H1 (cell line): ENCODE data around the gene OXSM. TPM values are rescaled to one million over a fixed set of nuclear protein-coding genes. Genes with fewer than 3 reads are reported as not detected.

Source experiments
- CTCF ChIA-PET: fragments of 300-600 bp; sonication (Branson Sonifier 250); formaldehyde crosslinking; loops from one replicate; lab custom pipeline; 2021; ENCODE audit not compliant: partially characterized antibody; lab: Charles Lee
- POLR2A ChIA-PET: fragments of 300-600 bp; sonication (Branson Sonifier 250); formaldehyde crosslinking; loops from one replicate; lab custom pipeline; 2021; ENCODE audit warnings: inconsistent platforms; ENCODE audit not compliant: partially characterized antibody; lab: Charles Lee
- DNase-seq, 2 experiments: peaks; one replicate each; pipeline versions ENCODE4 v3.0.0 to v3.0.0-alpha.2; 2010 to 2022; ENCODE audit warnings: low spot score in 2 of 2, low read depth in 1 of 2, mixed read lengths in 1 of 2
- FAIRE-seq: peaks from 2 replicates; lab custom pipeline; 2011; peaks lifted over from hg19 to GRCh38; lab: Jason Lieb, UNC
- H2AFZ ChIP-seq: 2 replicates; pipeline ENCODE4 v1.8.1; 2012; ENCODE audit warnings: low read length, inconsistent platforms
- H2AK5ac ChIP-seq: 2 replicates; pipeline ENCODE4 v1.6.1; 2013; ENCODE audit warnings: low read depth, low read length
- H2BK120ac ChIP-seq: replicated peaks from 2 replicates; pipeline ENCODE3; 2013; ENCODE audit warnings: low read depth, low read length, inconsistent platforms
- H2BK12ac ChIP-seq: 2 replicates; pipeline ENCODE4 v1.6.1; 2013; ENCODE audit warnings: low read depth, low read length
- H2BK15ac ChIP-seq: 2 replicates; pipeline ENCODE4 v1.6.1; 2013; ENCODE audit warnings: low read length
- H2BK20ac ChIP-seq: 2 replicates; pipeline ENCODE4 v1.6.1; 2013; ENCODE audit warnings: low read length
- H2BK5ac ChIP-seq: 2 replicates; pipeline ENCODE4 v1.6.1; 2013; ENCODE audit warnings: low read depth, low read length
- H3K14ac ChIP-seq: 2 replicates; pipeline ENCODE4 v1.6.1; 2013; ENCODE audit warnings: inconsistent platforms; ENCODE audit not compliant: insufficient read length
- H3K18ac ChIP-seq: 2 replicates; pipeline ENCODE4 v1.6.1; 2013; ENCODE audit warnings: low read length; ENCODE audit errors: extremely low read depth
- H3K23ac ChIP-seq: 2 replicates; pipeline ENCODE4 v1.6.1; 2013; ENCODE audit warnings: inconsistent platforms; ENCODE audit not compliant: insufficient read length
- H3K23me2 ChIP-seq: 2 replicates; pipeline ENCODE4 v1.6.1; 2013; ENCODE audit warnings: low read depth, low read length
- H3K27ac ChIP-seq: 2 replicates; pipeline ENCODE4 v1.6.1; 2011; ENCODE audit warnings: low read depth, low read length, inconsistent platforms
- H3K27me3 ChIP-seq, 4 experiments: replicated peaks in 1 of 4; 1 replicate in 1 of 4; 2 replicates in 3 of 4; pipeline versions ENCODE4 v1.6.1 to v1.8.1; 2011 to 2013; ENCODE audit warnings: low read length in 3 of 4, mild to moderate bottlenecking in 3 of 4, inconsistent platforms in 2 of 4, mixed read lengths in 2 of 4, moderate library complexity in 1 of 4; ENCODE audit not compliant: control insufficient read depth in 3 of 4, insufficient read depth in 3 of 4; ENCODE audit errors: extremely low read depth in 1 of 4
- H3K36me3 ChIP-seq, 4 experiments: 2 replicates each; pipeline versions ENCODE4 v1.6.1 to v1.8.1; 2011 to 2013; ENCODE audit warnings: mild to moderate bottlenecking in 4 of 4, low read length in 3 of 4, moderate library complexity in 2 of 4, control low read depth in 1 of 4, inconsistent platforms in 1 of 4; ENCODE audit not compliant: insufficient read depth in 4 of 4, control insufficient read depth in 2 of 4
- H3K4ac ChIP-seq: replicated peaks from 2 replicates; pipeline ENCODE3; 2013; ENCODE audit warnings: low read length, low read depth, mixed read lengths, inconsistent platforms; ENCODE audit not compliant: insufficient read length
- H3K4me1 ChIP-seq, 4 experiments: replicated peaks in 1 of 4; 1 replicate in 1 of 4; 2 replicates in 3 of 4; pipeline versions ENCODE4 v1.6.1 to v1.8.1; 2011 to 2013; ENCODE audit warnings: low read length in 3 of 4, inconsistent platforms in 2 of 4, mixed read lengths in 1 of 4; ENCODE audit not compliant: insufficient read depth in 4 of 4, control insufficient read depth in 3 of 4
- H3K4me2 ChIP-seq, 2 experiments: 2 replicates each; pipeline versions ENCODE4 v1.6.1 to v1.8.1; 2011 to 2013; ENCODE audit warnings: low read depth in 2 of 2, low read length in 2 of 2, control low read depth in 1 of 2, inconsistent platforms in 1 of 2, mild to moderate bottlenecking in 1 of 2; ENCODE audit not compliant: insufficient read depth in 1 of 2
- H3K4me3 ChIP-seq, 4 experiments: fragments of 200-600, 300-600 bp in 1 of 4; sonication (generic), shearing (Covaris generic), sonication (Bioruptor Twin) in 1 of 4; 2 replicates each; pipeline versions ENCODE4 v1.5.1 to v1.8.1; 2011 to 2016; ENCODE audit warnings: low read length in 4 of 4, low read depth in 3 of 4, control low read depth in 2 of 4, inconsistent platforms in 2 of 4, mild to moderate bottlenecking in 2 of 4, mixed read lengths in 1 of 4, moderate library complexity in 1 of 4; ENCODE audit not compliant: insufficient read depth in 2 of 4; ENCODE audit errors: extremely low read depth in 1 of 4
- H3K56ac ChIP-seq: replicated peaks from 2 replicates; pipeline ENCODE3; 2013; ENCODE audit warnings: low read depth, mild to moderate bottlenecking, mixed read lengths, low read length, inconsistent platforms; ENCODE audit not compliant: insufficient read length
- H3K79me1 ChIP-seq: 2 replicates; pipeline ENCODE4 v1.6.1; 2013; ENCODE audit warnings: low read depth, low read length, control low read depth
- H3K79me2 ChIP-seq, 2 experiments: 2 replicates each; pipeline versions ENCODE4 v1.6.1 to v1.8.1; 2012 to 2013; ENCODE audit warnings: low read length in 2 of 2, mild to moderate bottlenecking in 2 of 2, inconsistent platforms in 1 of 2; ENCODE audit not compliant: insufficient read depth in 2 of 2, control insufficient read depth in 1 of 2
- H3K9ac ChIP-seq, 4 experiments: replicated peaks in 1 of 4; 1 replicate in 1 of 4; 2 replicates in 3 of 4; pipeline versions ENCODE4 v1.6.1 to v1.8.1; 2011 to 2013; ENCODE audit warnings: low read depth in 3 of 4, low read length in 3 of 4, control low read depth in 2 of 4, mild to moderate bottlenecking in 2 of 4, moderate library complexity in 2 of 4, inconsistent platforms in 1 of 4; ENCODE audit errors: extremely low read depth in 1 of 4
- H3K9me3 ChIP-seq, 2 experiments: 2 replicates each; pipeline versions ENCODE4 v1.6.1 to v1.8.1; 2012 to 2013; ENCODE audit warnings: mild to moderate bottlenecking in 2 of 2, moderate library complexity in 2 of 2, control low read depth in 1 of 2, inconsistent platforms in 1 of 2, low read depth in 1 of 2, low read length in 1 of 2, mixed read lengths in 1 of 2; ENCODE audit not compliant: insufficient read depth in 2 of 2
- H4K20me1 ChIP-seq, 2 experiments: replicated peaks in 1 of 2; 2 replicates each; pipeline versions ENCODE3 to v1.8.1; 2011 to 2013; ENCODE audit warnings: inconsistent platforms in 2 of 2, low read length in 2 of 2, mild to moderate bottlenecking in 1 of 2; ENCODE audit not compliant: insufficient read depth in 2 of 2, control insufficient read depth in 1 of 2
- H4K5ac ChIP-seq: 2 replicates; pipeline ENCODE4 v1.6.1; 2013; ENCODE audit warnings: low read length, low read depth, mixed read lengths, inconsistent platforms; ENCODE audit not compliant: insufficient read length
- H4K8ac ChIP-seq: 2 replicates; pipeline ENCODE4 v1.8.0; 2013; ENCODE audit warnings: mild to moderate bottlenecking, moderate library complexity, low read length, inconsistent platforms; ENCODE audit not compliant: insufficient read depth; ENCODE audit errors: extremely low read depth
- H4K91ac ChIP-seq: replicated peaks from 2 replicates; pipeline ENCODE3; 2013; ENCODE audit warnings: low read length, mixed read lengths, inconsistent platforms; ENCODE audit not compliant: insufficient read length
- BCL11A ChIP-seq, 2 experiments: IDR thresholded peaks; one replicate each; pipeline ENCODE4 v1.6.1; 2011; ENCODE audit warnings: low read depth in 2 of 2, low read length in 2 of 2, mild to moderate bottlenecking in 2 of 2
- RAD21 ChIP-seq, 2 experiments: IDR thresholded peaks in 1 of 2; conservative IDR thresholded peaks in 1 of 2; 2 replicates each; pipeline ENCODE4 v1.6.1; 2011; ENCODE audit warnings: low read depth in 2 of 2, low read length in 2 of 2, improper control_type of control experiment in 1 of 2, inconsistent platforms in 1 of 2, mild to moderate bottlenecking in 1 of 2, moderate library complexity in 1 of 2
- WGBS, 2 experiments: shearing (Covaris generic) in 1 of 2; methylation state at CpG; one replicate each; pipeline versions ENCODE4 v1.1.6 to v1.1.7; 2013 to 2015; ENCODE audit warnings: low lambda C conversion rate in 2 of 2, mixed read lengths in 2 of 2, inconsistent platforms in 1 of 2, low coverage in 1 of 2, missing lambda C conversion rate in 1 of 2; ENCODE audit not compliant: insufficient replicate concordance in 2 of 2, insufficient coverage in 1 of 2, insufficient read length in 1 of 2; ENCODE audit errors: extremely low coverage in 1 of 2, missing lambda C conversion rate in 1 of 2; 5-methylcytosine and 5-hydroxymethylcytosine counted together
- polyA plus RNA-seq, 7 experiments: library from polyadenylated mRNA; depleted of rRNA in 3 of 7; stranded (reverse) in 5 of 7; unstranded in 2 of 7; fragments of >200 nt in 5 of 7; fragments of 200-250 nt in 2 of 7; gene quantifications; 1 replicate in 5 of 7; 2 replicates in 1 of 7; 4 replicates in 1 of 7; pipeline versions ENCODE4 v1.2.1 to v1.2.3, GENCODE V29; 2011 to 2013; ENCODE audit warnings: missing spikeins in 2 of 7, mixed read lengths in 2 of 7
- total RNA-seq: library from RNA; stranded (reverse); fragmentation: NEBNext Ultra II Directional; extraction: Animal tissue kit (Norgen Biotek cat#: 25700); gene quantifications from 2 replicates; pipeline ENCODE4 v1.2.1, GENCODE V29; 2021

Gene OXSM
- total and polyA plus RNA-seq, 2 of the 8 experiments (the other 6 are each of a cell fraction or from before 2014, with no cell fraction given), result 1.3 to 2.2 TPM

- Histone ChIP-seq H3K27ac (no peak overlapping the region), H4K20me1 (no peaks in the 10 kb centered on the region), H3K9ac (no peak overlapping the region), H3K23me2 (no peaks in the 10 kb centered on the region), H4K5ac (no peak overlapping the region), H2BK15ac (no peak overlapping the region), H3K4me1 (no peaks in the 10 kb centered on the region), H3K79me1 (no peaks in the 10 kb centered on the region), H3K79me2 (no peaks in the 10 kb centered on the region), H2BK12ac (no peak overlapping the region), H3K36me3 (no peaks in the 10 kb centered on the region), H3K18ac (no peak overlapping the region), H3K4me3 (no peak overlapping the region), H3K9me3 (no peaks in the 10 kb centered on the region), H4K91ac (no peak overlapping the region), H2BK5ac (no peak overlapping the region), H2BK120ac (no peak overlapping the region), H2AFZ (no peak overlapping the region), H3K27me3 (no peaks in the 10 kb centered on the region), H3K4ac (no peak overlapping the region), H3K14ac (no peak overlapping the region), H3K56ac (no peak overlapping the region), H4K8ac (no peak overlapping the region), H3K23ac (no peak overlapping the region), H2BK20ac (no peak overlapping the region), H3K4me2 (no peak overlapping the region), H2AK5ac (no peak overlapping the region)
- DNase-seq (no peak), FAIRE-seq (no peak)
- CTCF ChIA-PET, result no interaction called here
- TF ChIP-seq RAD21 (IDR thresholded peaks at IDR 0.05 in 1 of 2, conservative IDR thresholded peaks at IDR 0.05 in 1 of 2; ENCODE audit: low read depth in 2 of 2, low read length in 2 of 2), result peak in 1 of 2 experiments; percentile 43; a peak in 3 of 4 replicates
- TF ChIP-seq BCL11A (IDR thresholded peaks at IDR 0.05; ENCODE audit: low read depth in 2 of 2, low read length in 2 of 2), result no peak
- 72% methylated on average over 3 of the region's 3 CpGs; no CpG with 5 or more reads in 1 of the 2 experiments for WGBS, 2 experiments
- POLR2A ChIA-PET, result no interaction called here
Observed at GRCh38 chr3:25843332-25843731, 53.4 kb downstream of the OXSM start.

Other genes starting within 250 kb of the OXSM start
- 188 and 206 TPM in 2 replicates for gene TOP2B, start 125.2 kb upstream of the OXSM start, total RNA-seq
- 15.7 and 34.9 TPM in 2 replicates for gene TOP2B, start 125.2 kb upstream of the OXSM start, polyA plus RNA-seq (2011; rRNA removed)
- gene NGLY1, start 6.6 kb upstream of the OXSM start, total RNA-seq, result 21.0 and 24.8 TPM in 2 replicates
- 3.1 TPM in 2 replicates for gene NGLY1, start 6.6 kb upstream of the OXSM start, polyA plus RNA-seq (2011; rRNA removed)